GM19239 (cell line): ENCODE data around the gene RBMS1.
A peak's percentile ranks its signal among the peaks of the same experiment; 100 is the strongest.

Experiments
- DNase-seq: peaks from one replicate; pipeline ENCODE4 v3.0.0; 2011; ENCODE audit warnings: low spot score; ENCODE audit not compliant: insufficient read length
- FAIRE-seq: peaks from 2 replicates; lab custom pipeline; 2011; peaks lifted over from hg19 to GRCh38; lab: Jason Lieb, UNC

Gene RBMS1

GRCh38 chr2:160292225-160292624, 201.4 kb downstream of the RBMS1 start:
- no peak for FAIRE-seq
- no peak for DNase-seq

- FAIRE-seq = no peak
- no peak for DNase-seq
These were observed 202.2 kb downstream of the RBMS1 start for GRCh38 chr2:160291382-160291781.

DNA sequence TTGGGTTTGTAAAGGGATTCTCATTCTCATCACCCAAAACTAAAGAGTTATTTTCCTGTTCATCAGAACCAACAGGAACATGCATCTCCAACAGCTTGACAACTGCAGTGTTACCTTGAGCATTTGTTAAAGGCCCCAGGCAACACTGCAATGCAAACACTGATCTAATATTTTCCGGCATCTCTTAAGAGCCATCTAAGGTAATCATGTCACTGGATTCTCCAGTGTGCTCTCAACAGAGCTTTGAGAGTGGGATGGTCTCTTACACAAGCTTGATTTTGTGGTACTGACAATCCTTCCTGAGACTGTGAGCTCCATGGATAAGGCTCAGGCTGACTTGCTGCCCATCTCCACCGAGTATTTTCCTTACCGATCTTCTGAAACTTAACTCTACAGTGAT, 203.0 kb downstream of the RBMS1 start:
- FAIRE-seq (no peak), DNase-seq (no peak)

- no peak for DNase-seq
These were observed 203.8 kb downstream of the RBMS1 start for GRCh38 chr2:160289831-160290230.

GRCh38 chr2:160289126-160289525, 204.5 kb downstream of the RBMS1 start:
- FAIRE-seq (no peak), DNase-seq (no peak)

More at GRCh38 chr2:160289831-160290230, 203.8 kb downstream of the RBMS1 start:
- FAIRE-seq = no peak

GRCh38 chr2:160288324-160288723, 205.3 kb downstream of the RBMS1 start:
- FAIRE-seq = no peak

DNA sequence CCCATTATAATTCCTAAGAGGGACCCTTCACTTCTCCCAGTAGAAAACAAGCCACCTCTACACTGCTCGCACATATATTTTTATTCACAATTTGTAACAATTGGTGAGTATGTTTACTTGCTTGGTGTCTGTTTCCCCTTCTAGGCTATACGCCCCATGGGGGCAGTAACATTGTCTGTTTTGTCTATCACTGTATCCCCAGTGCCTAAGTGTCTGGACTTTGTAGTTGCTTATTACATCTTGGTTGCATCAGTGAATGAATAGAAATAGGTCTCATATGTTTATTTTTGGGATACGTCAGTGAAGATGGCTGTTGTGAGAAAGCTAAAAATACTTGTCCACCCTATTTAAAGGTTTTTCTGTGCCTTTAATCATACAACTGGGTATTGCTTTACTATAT, 206.1 kb downstream of the RBMS1 start:
- DNase-seq (no peak), FAIRE-seq (no peak)

More at GRCh38 chr2:160288324-160288723, 205.3 kb downstream of the RBMS1 start:
- DNase-seq = no peak

DNA sequence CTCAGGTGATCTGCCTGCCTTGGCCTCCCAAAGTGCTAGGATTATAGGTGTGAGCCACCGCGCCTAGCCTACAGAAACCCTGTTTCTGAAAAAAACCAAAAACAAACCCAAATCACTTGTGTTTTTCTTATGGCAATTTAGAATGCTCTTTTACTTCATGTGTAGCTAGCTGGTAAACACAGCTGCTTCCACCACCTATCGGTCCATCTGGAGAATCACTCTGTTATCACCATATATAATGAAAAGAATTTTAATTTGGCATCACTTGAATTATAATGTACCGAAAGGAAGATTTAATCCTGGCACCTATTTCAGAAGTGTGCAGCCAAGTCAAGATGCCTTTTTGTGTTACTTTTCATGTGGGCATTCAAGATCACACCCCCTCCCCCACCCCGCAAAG, 207.1 kb downstream of the RBMS1 start:
- DNase-seq = no peak
- no peak for FAIRE-seq

DNA sequence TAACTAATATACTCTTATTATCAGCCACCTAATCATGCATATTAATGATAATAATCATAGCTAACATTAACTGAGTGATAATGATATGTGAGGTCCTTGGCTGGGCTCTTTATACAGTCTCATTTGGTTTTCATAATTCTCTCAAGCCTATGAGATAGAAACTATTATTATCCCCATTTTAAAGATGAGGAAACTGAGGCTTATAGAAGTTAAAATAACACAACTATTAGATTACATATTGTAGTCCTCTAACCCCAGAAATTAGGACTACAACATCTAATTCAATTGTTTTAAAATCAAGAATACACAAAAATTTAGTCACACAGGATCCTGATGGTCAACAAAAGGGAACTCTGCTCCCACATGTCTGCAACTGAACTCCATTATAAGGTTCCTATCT, 209.9 kb downstream of the RBMS1 start:
- DNase-seq (no peak), FAIRE-seq (no peak)

GRCh38 chr2:160282063-160282580, 211.5 kb downstream of the RBMS1 start:
- DNase-seq (no peak), FAIRE-seq (no peak)

- FAIRE-seq = no peak
- DNase-seq = no peak
These were observed 212.4 kb downstream of the RBMS1 start for GRCh38 chr2:160281213-160281612.

DNA sequence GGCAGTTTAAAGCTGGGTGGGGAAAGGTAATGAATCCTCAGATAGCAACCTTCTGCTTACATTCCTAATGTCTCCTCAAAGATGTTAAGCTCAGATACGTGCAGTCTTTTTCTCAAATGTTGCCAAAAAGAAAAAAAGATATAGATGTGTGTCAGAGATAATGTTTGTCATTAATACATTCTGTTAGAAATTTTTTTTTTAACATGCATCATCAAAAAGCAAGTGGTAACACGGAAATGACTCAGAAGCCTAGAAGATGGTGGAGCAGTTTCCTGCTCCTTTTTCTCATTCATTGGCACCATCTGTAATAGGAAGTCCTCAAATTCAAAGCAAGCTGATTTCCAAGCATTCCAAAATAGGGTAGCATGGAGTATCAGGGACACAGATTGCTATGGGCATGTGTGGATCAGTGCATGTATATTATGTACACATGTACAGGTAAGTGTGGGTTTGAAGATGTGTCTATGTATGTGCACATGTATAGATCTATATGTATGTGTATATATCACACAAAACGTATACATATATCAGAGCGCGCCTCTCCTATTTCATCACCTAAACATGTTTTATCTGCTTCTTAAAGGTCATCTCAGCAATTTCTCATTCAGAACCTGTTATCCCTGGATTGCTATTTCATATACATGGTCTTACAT, 213.7 kb downstream of the RBMS1 start:
- DNase-seq (no peak), FAIRE-seq (no peak)

- no peak for DNase-seq
- no peak for FAIRE-seq
These were observed 214.8 kb downstream of the RBMS1 start for GRCh38 chr2:160278879-160279177.

- DNase-seq = no peak
- FAIRE-seq = peak; percentile 42
These were observed 215.3 kb downstream of the RBMS1 start for GRCh38 chr2:160278101-160278878.

DNA sequence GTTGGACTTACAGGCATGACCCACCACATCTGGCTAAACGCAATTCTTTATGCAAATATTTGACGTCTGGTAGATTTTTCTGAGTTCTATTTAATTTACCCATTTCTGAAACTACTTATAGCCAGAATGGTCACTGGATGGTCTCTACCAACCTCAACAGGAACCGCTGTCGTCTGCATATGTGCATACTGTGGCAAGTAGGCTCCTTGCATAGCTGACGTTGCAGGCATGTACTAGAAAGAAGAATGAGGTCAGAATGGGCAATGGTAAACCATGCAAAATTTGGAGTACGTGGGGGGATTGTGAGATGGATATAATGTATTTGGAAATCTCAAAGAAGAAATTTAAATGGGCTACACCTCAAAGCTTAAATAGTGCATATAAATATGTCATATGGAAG, 216.5 kb downstream of the RBMS1 start:
- FAIRE-seq (no peak), DNase-seq (no peak)

DNA sequence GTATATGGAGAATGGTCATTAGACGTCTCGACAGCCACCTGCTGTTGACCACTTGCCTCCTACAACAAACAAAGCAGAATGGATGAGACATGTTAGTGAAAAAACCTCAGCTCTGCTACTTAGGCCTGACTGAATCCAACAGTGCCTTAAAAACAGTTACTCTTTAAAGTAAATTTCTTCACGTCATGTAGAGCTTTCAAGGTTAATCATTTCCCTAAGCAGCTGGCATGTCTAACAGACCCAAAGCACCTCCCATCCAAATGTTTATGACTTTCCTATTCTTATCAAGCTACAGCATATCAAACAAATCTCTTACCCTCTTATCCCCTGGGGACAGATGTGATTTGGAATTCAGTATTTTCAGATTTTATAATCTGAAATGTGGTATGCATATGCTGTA, 218.0 kb downstream of the RBMS1 start:
- no peak for FAIRE-seq
- no peak for DNase-seq

DNA sequence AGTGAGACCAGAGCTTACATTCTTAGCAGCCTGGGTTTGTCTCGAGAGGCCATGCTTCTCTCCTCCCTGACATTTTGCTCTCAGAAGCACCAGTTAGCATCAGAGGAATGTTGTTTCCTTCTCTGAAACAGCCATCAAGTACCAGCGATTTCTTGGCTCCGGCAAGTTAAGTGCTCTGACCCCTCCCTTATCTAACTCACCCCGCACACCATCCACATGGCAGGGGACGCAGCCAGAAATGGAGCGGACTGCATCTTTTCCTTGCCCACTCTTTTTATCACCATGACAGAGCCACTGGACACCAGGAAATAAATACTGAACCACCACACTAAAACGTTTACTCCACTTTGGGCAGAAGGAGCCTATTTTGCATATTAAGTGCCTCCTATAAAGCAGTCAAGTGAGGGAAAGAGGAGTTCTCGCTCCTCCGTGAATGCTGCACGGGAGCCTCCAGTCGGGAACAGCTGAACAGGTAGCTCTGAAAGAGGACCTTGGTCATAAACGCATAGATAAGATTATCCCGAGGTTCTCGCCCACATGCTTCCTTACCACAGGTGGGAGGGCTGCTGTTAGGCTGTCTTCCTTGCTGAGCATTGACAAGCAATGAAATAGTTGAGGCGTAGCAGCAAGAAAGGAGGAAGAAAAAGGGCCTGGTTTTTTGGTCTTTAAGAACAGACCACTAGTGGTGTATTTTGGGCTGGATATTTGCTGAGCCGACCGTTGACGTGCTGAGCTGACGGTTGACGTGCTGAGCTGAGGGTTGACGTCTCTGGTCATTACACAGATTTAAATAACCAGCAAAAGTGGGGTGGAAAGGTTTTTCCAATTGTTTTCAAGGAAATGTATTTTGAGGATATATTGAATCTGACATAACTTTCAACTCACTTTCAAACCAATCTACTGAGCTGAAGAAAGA, 222.2 kb downstream of the RBMS1 start:
- no peak for DNase-seq
- no peak for FAIRE-seq

DNA sequence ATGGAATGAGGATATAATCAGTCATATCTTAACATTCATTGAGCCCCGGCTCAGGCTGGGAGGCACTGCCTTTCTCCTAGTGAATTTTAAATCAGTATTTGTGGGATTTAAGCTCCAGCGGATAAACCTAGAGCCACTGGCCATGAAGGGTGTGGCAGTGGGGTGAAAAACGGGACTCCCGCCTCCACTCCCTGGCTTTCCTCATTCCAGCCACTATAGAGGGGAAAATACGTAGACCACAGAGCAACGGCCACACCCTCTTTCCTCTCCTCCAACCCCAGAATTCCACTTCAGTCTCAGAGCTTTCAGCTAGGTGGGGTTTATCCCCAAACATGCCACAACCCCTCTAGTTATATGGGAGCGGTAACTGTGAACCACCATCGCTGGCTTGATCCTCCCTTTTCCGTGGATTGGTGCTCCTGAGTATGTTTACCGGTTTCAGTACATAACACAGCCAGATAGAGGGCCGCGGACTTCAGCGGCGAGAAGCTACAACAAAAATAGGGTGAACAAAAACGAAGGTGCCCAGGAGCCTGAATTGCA, 223.0 kb downstream of the RBMS1 start:
- FAIRE-seq (no peak), DNase-seq (no peak)

GRCh38 chr2:160269803-160270570, 223.6 kb downstream of the RBMS1 start:
- DNase-seq (peak; percentile 57), FAIRE-seq (no peak)

GRCh38 chr2:160269365-160269764, 224.2 kb downstream of the RBMS1 start:
- DNase-seq (no peak), FAIRE-seq (no peak)
